Hepatocyte (in vitro differentiated cells): ENCODE data around the gene SLF1. TPM values are rescaled to one million over a fixed set of nuclear protein-coding genes. Genes with fewer than 3 reads are reported as not detected.

Experiments
- DNase-seq: peaks from one replicate; pipeline ENCODE4 v3.0.0-alpha.2; 2016; ENCODE audit warnings: low spot score
- H2AFZ ChIP-seq: fragments of 200-600 bp; sonication (generic); 2 replicates; pipeline ENCODE4 v1.6.0; 2016; ENCODE audit warnings: antibody characterized with exemption, mild to moderate bottlenecking
- H3K27ac ChIP-seq: fragments of 200-600 bp; sonication (generic); 2 replicates; pipeline ENCODE4 v1.5.1; 2016; ENCODE audit warnings: mild to moderate bottlenecking
- H3K27me3 ChIP-seq: fragments of 200-600 bp; sonication (generic); 2 replicates; pipeline ENCODE4 v1.6.1; 2016
- H3K36me3 ChIP-seq: fragments of 200-600 bp; sonication (generic); replicated peaks from 2 replicates; pipeline ENCODE4 v1.5.1; 2016; ENCODE audit warnings: low read depth; ENCODE audit not compliant: insufficient read depth
- H3K4me1 ChIP-seq: fragments of 200-600 bp; sonication (generic); 2 replicates; pipeline ENCODE4 v1.5.1; 2016; ENCODE audit warnings: mild to moderate bottlenecking, moderate library complexity; ENCODE audit not compliant: insufficient read depth
- H3K4me2 ChIP-seq: fragments of 200-600 bp; sonication (generic); 2 replicates; pipeline ENCODE4 v1.6.0; 2016
- H3K4me3 ChIP-seq: fragments of 200-600 bp; sonication (generic); 2 replicates; pipeline ENCODE4 v1.5.1; 2016; ENCODE audit warnings: mild to moderate bottlenecking
- H3K79me2 ChIP-seq: fragments of 200-600 bp; sonication (generic); 2 replicates; pipeline ENCODE4 v1.6.0; 2017; ENCODE audit warnings: mild to moderate bottlenecking
- H3K9me2 ChIP-seq: fragments of 200-600 bp; sonication (generic); replicated peaks from 2 replicates; pipeline ENCODE4 v1.6.0; 2017; ENCODE audit warnings: mild to moderate bottlenecking; ENCODE audit not compliant: insufficient read depth
- H3K9me3 ChIP-seq: fragments of 200-600 bp; sonication (generic); 2 replicates; pipeline ENCODE4 v1.5.1; 2016; ENCODE audit warnings: low read depth, mild to moderate bottlenecking
- H4K20me1 ChIP-seq: fragments of 200-600 bp; sonication (generic); 2 replicates; pipeline ENCODE4 v1.6.0; 2016; ENCODE audit warnings: mild to moderate bottlenecking; ENCODE audit not compliant: insufficient read depth, poor library complexity, severe bottlenecking
- CTCF ChIP-seq: fragments of 200-600 bp; sonication (generic); IDR thresholded peaks from 2 replicates; pipeline ENCODE4 v1.5.1; 2016; ENCODE audit warnings: antibody characterized with exemption, mild to moderate bottlenecking; ENCODE audit not compliant: poor library complexity
- EZH2 ChIP-seq: fragments of 200-600 bp; sonication (generic); IDR thresholded peaks from 2 replicates; pipeline ENCODE4 v1.6.1; 2016; ENCODE audit warnings: antibody characterized with exemption, mild to moderate bottlenecking, borderline replicate concordance
- EZH2phosphoT487 ChIP-seq: fragments of 200-600 bp; sonication (generic); IDR thresholded peaks from one replicate; pipeline ENCODE4 v1.6.1; 2018; ENCODE audit warnings: antibody characterized with exemption, mild to moderate bottlenecking, low read depth, moderate library complexity; ENCODE audit not compliant: unreplicated experiment, severe bottlenecking
- WGBS: methylation state at CpG from one replicate; pipeline ENCODE4 v1.1.6; 2016; ENCODE audit warnings: low lambda C conversion rate; ENCODE audit errors: missing lambda C conversion rate; 5-methylcytosine and 5-hydroxymethylcytosine counted together
- polyA plus RNA-seq: library from polyadenylated mRNA; unstranded; fragments of >200 nt; fragmentation: Nextera tagmentation; extraction: Ambion mirVana; gene quantifications from 2 replicates; pipeline ENCODE4 v1.2.1, GENCODE V29; 2016
- total RNA-seq: library from RNA; depleted of rRNA; stranded (reverse); fragments of >200 nt; gene quantifications from 2 replicates; pipeline ENCODE4 v1.2.3, GENCODE V29; 2014

The SLF1 gene
- total and polyA plus RNA-seq, 2 experiments from 2014 or later = 3.3 to 9.0 TPM

GRCh38 chr5:94577466-94578245 lies 40.8 kb upstream of the SLF1 start:
- DNase-seq = no peak
- TF ChIP-seq CTCF (no peak), EZH2phosphoT487 (no peak), EZH2 (no peak)
- Histone ChIP-seq H3K9me3 (no peaks in the 10 kb centered on the region), H3K4me2 (no peak overlapping the region), H3K27ac (no peak overlapping the region), H3K4me1 (no peaks in the 10 kb centered on the region), H3K79me2 (no peaks in the 10 kb centered on the region), H4K20me1 (no peaks in the 10 kb centered on the region), H3K9me2 (no peaks in the 10 kb centered on the region), H3K27me3 (no peaks in the 10 kb centered on the region), H3K36me3 (no peaks in the 10 kb centered on the region), H3K4me3 (no peak overlapping the region), H2AFZ (no peak overlapping the region)

GRCh38 chr5:94595281-94595840 lies 23.1 kb upstream of the SLF1 start:
- H2AFZ ChIP-seq = no peak overlapping the region
- no peak for TF ChIP-seq CTCF
- no peak for TF ChIP-seq EZH2
- TF ChIP-seq EZH2phosphoT487 = no peak
- H3K9me2 ChIP-seq = no peaks in the 10 kb centered on the region
- no peak overlapping the region for H3K27ac ChIP-seq
- H4K20me1 ChIP-seq = no peaks in the 10 kb centered on the region
- H3K27me3 ChIP-seq = no peaks in the 10 kb centered on the region
- H3K4me1 ChIP-seq = no peaks in the 10 kb centered on the region
- H3K79me2 ChIP-seq = no peaks in the 10 kb centered on the region
- WGBS = 94% methylated on average over 7 of the region's 7 CpGs
- DNase-seq = no peak
- no peak overlapping the region for H3K4me3 ChIP-seq
- H3K36me3 ChIP-seq = no peaks in the 10 kb centered on the region
- H3K9me3 ChIP-seq = no peaks in the 10 kb centered on the region
- no peak overlapping the region for H3K4me2 ChIP-seq

- Histone ChIP-seq H3K4me3 (no peak overlapping the region), H4K20me1 (no peaks in the 10 kb centered on the region), H3K79me2 (peaks cover 20% of the 10 kb centered on the region), H3K4me2 (no peak overlapping the region), H3K27ac (no peak overlapping the region), H3K9me3 (no peaks in the 10 kb centered on the region), H2AFZ (no peak overlapping the region), H3K9me2 (no peaks in the 10 kb centered on the region), H3K27me3 (no peaks in the 10 kb centered on the region), H3K4me1 (peaks cover 10% of the 10 kb centered on the region), H3K36me3 (no peaks in the 10 kb centered on the region)
- DNase-seq = peak; percentile 24
- no peak for TF ChIP-seq EZH2
- no peak for TF ChIP-seq EZH2phosphoT487
- peak; percentile 15 for TF ChIP-seq CTCF
- WGBS = 62% methylated on average over 2 of the region's 2 CpGs
Measured at GRCh38 chr5:94613583-94613982, 4.9 kb upstream of the SLF1 start.
